ENCODE results near the gene LRP8.

DNA sequence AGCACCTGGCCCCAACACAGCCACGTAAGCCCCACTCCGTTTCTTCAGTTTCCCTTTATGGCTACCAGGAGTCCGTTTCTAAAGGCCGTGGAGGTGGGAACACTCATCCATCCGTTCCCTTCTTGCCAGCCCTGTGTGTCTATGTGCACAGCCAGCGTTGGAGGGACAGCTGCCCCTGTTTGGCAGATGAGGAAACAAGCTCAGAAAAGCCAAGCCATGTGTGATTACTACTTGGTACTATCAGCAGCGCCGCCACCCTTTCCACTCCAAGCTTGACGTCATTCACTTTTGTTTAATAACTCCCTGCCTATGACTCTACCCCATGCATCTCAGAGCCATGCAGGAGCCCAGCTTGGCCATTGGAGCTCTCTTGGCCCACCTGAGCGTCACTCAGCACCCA is 3.5 kb downstream of the LRP8 start:
- TF ChIP-seq CTCF (IDR thresholded peaks at IDR 0.05 in 4 of 5, conservative IDR thresholded peaks at IDR 0.05 in 1 of 5) (no peak), POLR2A (IDR thresholded peaks at IDR 0.05) (no peak)
